Liver (tissue), 3 donors: ENCODE data around the gene RAB13.

ENCODE experiments used
- CTCF ChIP-seq: fragments of 150-350 bp; IDR thresholded peaks from 2 replicates; pipeline ENCODE4 v1.5.1; 2017; ENCODE audit warnings: improper control_type of control experiment, low read depth, low read length; ENCODE audit not compliant: missing input control
- FOXA2 ChIP-seq: IDR thresholded peaks from 2 replicates; pipeline ENCODE4 v1.6.1; 2016; ENCODE audit warnings: antibody characterized with exemption
- RAD21 ChIP-seq, 2 donors: IDR thresholded peaks; 2 replicates each; pipeline ENCODE4 v1.6.1; 2016; ENCODE audit warnings: antibody characterized with exemption in 2 of 2, mild to moderate bottlenecking in 2 of 2
- REST ChIP-seq: IDR thresholded peaks from 2 replicates; pipeline ENCODE4 v1.6.1; 2016; ENCODE audit warnings: antibody characterized with exemption, mild to moderate bottlenecking
- RXRA ChIP-seq, 2 donors: IDR thresholded peaks; 2 replicates each; pipeline ENCODE4 v1.6.1; 2017 to 2018; ENCODE audit warnings: antibody characterized with exemption in 2 of 2, mild to moderate bottlenecking in 1 of 2
- SP1 ChIP-seq: IDR thresholded peaks from 2 replicates; pipeline ENCODE4 v1.6.1; 2018; ENCODE audit warnings: antibody characterized with exemption, mild to moderate bottlenecking
- TAF1 ChIP-seq: conservative IDR thresholded peaks from 2 replicates; pipeline ENCODE4 v1.6.1; 2016; ENCODE audit warnings: antibody characterized with exemption, mild to moderate bottlenecking
- YY1 ChIP-seq: IDR thresholded peaks from 2 replicates; pipeline ENCODE4 v1.6.1; 2016; ENCODE audit warnings: antibody characterized with exemption, mild to moderate bottlenecking
- ZBTB33 ChIP-seq: IDR thresholded peaks from 2 replicates; pipeline ENCODE4 v1.6.1; 2016; ENCODE audit warnings: antibody characterized with exemption
- donor health status: healthy.
- donor health status: healthy.

- TF ChIP-seq CTCF (no peak), RAD21 (IDR thresholded peaks at IDR 0.05) (no peak), TAF1 (no peak), REST (no peak), YY1 (no peak), FOXA2 (no peak), ZBTB33 (no peak), SP1 (no peak), RXRA (IDR thresholded peaks at IDR 0.05) (no peak)
These were observed 25.9 kb downstream of the RAB13 start for GRCh38 chr1:153960206-153960605.
